Measurements from ENCODE around the gene PRKCA.

GRCh38 chr17:66667491-66668030, 365.1 kb downstream of the PRKCA start:
- TF ChIP-seq ZNF317 (CRISPR knock-in tag; IDR thresholded peaks at IDR 0.05; ENCODE audit: borderline replicate concordance, low read depth) (no peak), JUN (CRISPR knock-in tag; IDR thresholded peaks at IDR 0.05) (no peak), ZBTB21 (CRISPR knock-in tag; IDR thresholded peaks at IDR 0.05; ENCODE audit: borderline replicate concordance) (no peak), MAX (CRISPR knock-in tag; IDR thresholded peaks at IDR 0.05) (no peak), E2F4 (CRISPR knock-in tag; IDR thresholded peaks at IDR 0.05; ENCODE audit: borderline replicate concordance, low read depth) (no peak), ATF6 (CRISPR knock-in tag; IDR thresholded peaks at IDR 0.05) (no peak), USF2 (CRISPR knock-in tag; IDR thresholded peaks at IDR 0.05) (no peak)

Data from WTC11 (cell line).